Measurements from ENCODE around the gene KCNH2.

KCNH2 gene

DNA sequence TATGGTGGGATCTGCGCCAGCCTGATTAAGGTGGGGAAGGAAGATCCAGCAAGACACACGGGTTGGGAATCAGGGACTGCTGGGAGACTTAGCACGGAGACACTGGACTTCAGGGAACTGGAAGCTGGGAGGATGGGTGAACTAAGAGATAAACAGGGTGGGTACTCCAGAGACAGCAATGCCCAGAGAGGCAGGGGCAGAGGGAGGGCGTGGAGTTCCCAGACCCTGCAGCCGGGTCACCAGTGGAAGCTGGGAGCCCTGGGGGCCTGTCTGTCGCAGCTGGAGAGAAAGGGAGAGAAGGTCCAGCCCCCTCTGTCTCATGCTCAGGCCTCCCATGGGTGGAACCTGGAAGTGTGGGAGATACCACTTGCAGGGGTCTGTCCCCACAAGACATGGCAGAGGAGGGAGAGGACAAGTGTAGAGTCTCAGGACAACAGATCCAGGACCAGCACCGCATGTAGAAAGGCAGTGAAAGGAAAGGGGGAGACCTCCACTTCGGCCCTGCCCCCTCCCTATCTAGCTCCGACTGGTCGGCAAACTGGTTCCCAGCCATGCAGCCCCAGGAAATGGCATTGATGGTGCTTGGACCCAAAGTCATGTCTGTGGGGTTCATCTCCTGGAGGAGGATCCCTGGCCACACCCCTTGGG lies 81.4 kb downstream of the KCNH2 start:
- H3K4me1 ChIP-seq (ENCODE audit: insufficient read depth, low read length): peaks cover 16% of the 10 kb centered on the region; the same call in 1 of the 2 replicates

DNA sequence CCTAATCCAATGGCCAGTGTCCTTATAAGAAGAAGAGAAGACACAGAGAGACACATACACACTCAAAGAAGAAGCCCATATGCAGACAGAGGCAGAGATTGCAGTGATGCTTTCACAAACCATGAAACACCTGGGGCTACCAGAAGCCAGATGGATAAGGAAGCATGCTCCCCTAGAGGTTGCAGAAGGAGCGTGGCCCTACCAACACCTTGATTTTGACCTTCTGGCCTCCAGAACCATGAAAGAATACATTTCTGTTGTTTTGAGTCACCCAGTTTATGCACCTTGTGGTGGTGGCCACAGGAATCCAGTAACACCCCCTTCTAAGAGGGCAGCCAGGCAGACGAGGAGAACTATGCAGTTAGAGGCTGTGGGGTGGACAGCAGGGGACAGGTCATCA lies 82.3 kb downstream of the KCNH2 start:
- Histone ChIP-seq H3K36me3 (ENCODE audit: insufficient read depth, low read length) (no peaks in the 10 kb centered on the region), H3K9ac (ENCODE audit: low read depth, low read length) (no peak overlapping the region), H3K9me3 (ENCODE audit: control insufficient read depth, insufficient read depth, low read length) (peaks cover 6% of the 10 kb centered on the region), H3K4me1 (ENCODE audit: insufficient read depth, low read length) (peaks cover 8% of the 10 kb centered on the region; the same call in 1 of the 2 replicates)

More for the DNA sequence above, 81.4 kb downstream of the KCNH2 start:
- Histone ChIP-seq H3K9me3 (ENCODE audit: control insufficient read depth, insufficient read depth, low read length) (peaks cover 6% of the 10 kb centered on the region), H3K9ac (ENCODE audit: low read depth, low read length) (no peak overlapping the region), H3K36me3 (ENCODE audit: insufficient read depth, low read length) (no peaks in the 10 kb centered on the region)

All from ES-I3 (cell line).